Suprapubic skin (tissue), 3 donors: ENCODE results near the gene KIAA0408.
"Not testable (repeated sequence)": the region's sequence is repeated elsewhere in the genome, so short reads cannot be mapped to it uniquely, and the experiment has no call there.

Experiments
- CTCF ChIP-seq, 2 donors: fragments of 200-600 bp in 1 of 2; fragments of 450-650 bp in 1 of 2; sonication (generic) in 1 of 2; IDR thresholded peaks; one replicate each; pipeline ENCODE4 v1.5.1; 2016 to 2019; ENCODE audit warnings: antibody characterized with exemption in 2 of 2, mild to moderate bottlenecking in 1 of 2, moderate library complexity in 1 of 2
- POLR2A ChIP-seq, 2 donors: fragments of 450-650 bp; IDR thresholded peaks; one replicate each; pipeline ENCODE4 v1.6.1; 2017; ENCODE audit warnings: antibody characterized with exemption in 2 of 2, mild to moderate bottlenecking in 2 of 2, moderate library complexity in 2 of 2

DNA sequence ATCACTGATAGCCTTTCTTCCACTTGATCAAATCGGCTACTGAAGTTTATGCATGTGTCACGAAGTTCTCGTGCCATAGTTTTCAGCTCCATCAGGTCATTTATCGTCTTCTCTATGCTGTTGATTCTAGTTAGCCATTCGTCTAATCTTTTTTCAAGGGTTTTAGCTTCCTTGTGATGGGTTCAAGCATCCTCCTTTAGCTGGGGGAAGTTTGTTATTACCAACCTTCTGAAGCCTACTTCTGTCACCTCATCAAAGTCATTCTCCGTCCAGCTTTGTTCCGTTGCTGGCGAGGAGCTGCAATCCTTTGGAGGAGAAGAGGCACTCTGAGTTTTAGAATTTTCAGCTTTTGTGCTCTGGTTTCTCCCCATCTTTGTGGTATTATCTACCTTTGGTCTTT lies 47.2 kb downstream of the KIAA0408 start:
- TF ChIP-seq CTCF, POLR2A (IDR thresholded peaks at IDR 0.05): not testable (repeated sequence)
